Epithelial cell of proximal tubule (primary cell): ENCODE measurements around the gene MPIG6B. TPM values are rescaled to one million over a fixed set of nuclear protein-coding genes. Genes with fewer than 3 reads are reported as not detected.
A peak's percentile ranks its signal among the peaks of the same experiment; 100 is the strongest.

Experiments
- DNase-seq: peaks from one replicate; pipeline ENCODE4 v3.0.0-alpha.2; 2011; ENCODE audit warnings: low read depth
- H3K4me3 ChIP-seq: 2 replicates; pipeline ENCODE4 v1.5.1; 2011; ENCODE audit warnings: low read depth, mild to moderate bottlenecking, low read length
- total RNA-seq: library from RNA; depleted of rRNA; stranded (reverse); fragments of >200 nt; gene quantifications from 2 replicates; pipeline ENCODE4 v1.2.3, GENCODE V29; 2015
- TF ChIP-seq, protein P1 (sequence below): conservative IDR thresholded peaks from 2 replicates; pipeline ENCODE4 v1.5.1; 2012; ENCODE audit warnings: low read depth, mild to moderate bottlenecking, low read length

Gene MPIG6B
- not detected in 2 replicates for total RNA-seq

DNA sequence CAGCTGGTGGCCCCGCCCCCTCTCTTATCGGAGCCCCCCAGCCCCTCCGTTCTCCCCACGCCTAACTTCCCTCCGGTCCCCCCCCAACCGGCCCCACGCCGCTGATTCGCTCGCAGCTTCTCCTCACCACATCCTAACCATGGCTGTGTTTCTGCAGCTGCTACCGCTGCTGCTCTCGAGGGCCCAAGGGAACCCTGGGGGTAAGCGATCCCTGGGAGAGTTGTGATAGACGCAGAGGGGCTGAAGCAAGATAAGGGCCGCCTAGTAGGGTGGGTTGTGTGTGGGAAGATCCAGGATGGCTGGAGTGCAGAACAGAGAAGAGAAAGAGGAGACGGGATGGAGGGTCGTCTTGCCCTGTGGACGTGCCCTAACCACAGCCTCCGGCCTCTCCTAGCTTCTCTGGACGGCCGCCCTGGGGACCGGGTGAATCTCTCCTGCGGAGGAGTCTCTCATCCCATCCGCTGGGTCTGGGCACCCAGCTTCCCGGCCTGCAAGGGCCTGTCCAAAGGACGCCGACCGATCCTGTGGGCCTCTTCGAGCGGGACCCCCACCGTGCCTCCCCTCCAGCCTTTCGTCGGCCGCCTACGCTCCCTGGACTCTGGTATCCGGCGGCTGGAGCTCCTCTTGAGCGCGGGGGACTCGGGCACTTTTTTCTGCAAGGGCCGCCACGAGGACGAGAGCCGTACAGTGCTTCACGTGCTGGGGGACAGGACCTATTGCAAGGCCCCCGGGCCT, at the start of gene MPIG6B:
TSS of gene MPIG6B (plus strand) at position 129 of the 735 bp plus-strand sequence. CDS start at position 140, 11 bp downstream.
- TF ChIP-seq, protein P1, sequence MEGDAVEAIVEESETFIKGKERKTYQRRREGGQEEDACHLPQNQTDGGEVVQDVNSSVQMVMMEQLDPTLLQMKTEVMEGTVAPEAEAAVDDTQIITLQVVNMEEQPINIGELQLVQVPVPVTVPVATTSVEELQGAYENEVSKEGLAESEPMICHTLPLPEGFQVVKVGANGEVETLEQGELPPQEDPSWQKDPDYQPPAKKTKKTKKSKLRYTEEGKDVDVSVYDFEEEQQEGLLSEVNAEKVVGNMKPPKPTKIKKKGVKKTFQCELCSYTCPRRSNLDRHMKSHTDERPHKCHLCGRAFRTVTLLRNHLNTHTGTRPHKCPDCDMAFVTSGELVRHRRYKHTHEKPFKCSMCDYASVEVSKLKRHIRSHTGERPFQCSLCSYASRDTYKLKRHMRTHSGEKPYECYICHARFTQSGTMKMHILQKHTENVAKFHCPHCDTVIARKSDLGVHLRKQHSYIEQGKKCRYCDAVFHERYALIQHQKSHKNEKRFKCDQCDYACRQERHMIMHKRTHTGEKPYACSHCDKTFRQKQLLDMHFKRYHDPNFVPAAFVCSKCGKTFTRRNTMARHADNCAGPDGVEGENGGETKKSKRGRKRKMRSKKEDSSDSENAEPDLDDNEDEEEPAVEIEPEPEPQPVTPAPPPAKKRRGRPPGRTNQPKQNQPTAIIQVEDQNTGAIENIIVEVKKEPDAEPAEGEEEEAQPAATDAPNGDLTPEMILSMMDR = no peak
- no peak for DNase-seq
- no peak within 1 kb of the TSS for H3K4me3 ChIP-seq

GRCh38 chr6:31676322-31676903, 46.8 kb upstream of the MPIG6B start:
- DNase-seq = no peak
- TF ChIP-seq, protein P1 = no peak
- no peak overlapping the region for H3K4me3 ChIP-seq

- no peak for DNase-seq
- no peak overlapping the region for H3K4me3 ChIP-seq
- TF ChIP-seq, protein P1 = no peak
These were observed 46.3 kb upstream of the MPIG6B start for GRCh38 chr6:31676904-31677303.

GRCh38 chr6:31677955-31678354, 45.2 kb upstream of the MPIG6B start:
- no peak overlapping the region for H3K4me3 ChIP-seq
- TF ChIP-seq, protein P1 = no peak
- no peak for DNase-seq

DNA sequence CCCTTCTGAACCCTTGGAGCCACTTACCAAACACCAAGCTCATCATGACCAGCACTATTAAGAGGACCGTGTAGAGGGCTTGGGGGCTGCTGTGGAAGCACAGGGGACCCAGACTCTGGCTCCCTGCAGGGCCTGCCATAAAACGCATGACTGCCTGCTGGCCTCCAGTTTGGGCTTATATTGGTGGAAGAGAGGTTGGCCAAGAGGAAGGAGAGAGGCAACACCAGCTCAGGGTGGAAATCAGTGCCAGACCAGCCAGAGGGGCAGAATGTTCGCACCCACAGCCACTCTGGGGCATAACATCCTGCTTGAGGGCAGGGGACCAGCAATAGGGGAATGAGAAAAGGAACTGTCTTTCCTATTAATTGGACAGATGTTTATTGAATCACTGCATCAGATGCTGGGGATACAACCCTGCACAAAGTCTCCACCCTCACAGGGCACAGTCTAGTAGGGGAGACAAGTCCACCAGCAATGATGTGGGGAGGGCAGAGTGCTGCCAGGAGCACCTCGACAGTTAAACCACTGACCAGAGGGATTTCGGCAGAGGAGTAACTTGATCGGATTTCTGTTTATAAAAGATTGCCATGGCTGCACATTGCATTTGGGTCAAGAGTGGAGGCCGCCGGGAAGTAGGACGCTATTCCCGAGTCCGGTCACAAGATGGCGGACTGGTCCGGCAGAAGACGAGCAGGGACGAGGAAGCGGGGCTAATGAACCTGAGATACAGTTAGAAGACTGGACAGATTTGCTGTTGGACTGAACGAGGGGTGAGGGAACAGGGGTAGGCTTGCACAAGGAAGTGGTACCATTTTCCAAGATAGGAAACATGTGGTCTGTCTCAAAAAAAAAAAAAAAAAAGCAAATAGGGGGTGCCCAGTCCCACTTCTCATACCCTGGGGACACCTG, 42.7 kb upstream of the MPIG6B start, which contains the start of gene LY6G5C:
TSS of gene LY6G5C (minus strand) at position 842 of the 909 bp plus-strand sequence. CDS start at position 148, 694 bp downstream.
- peak; percentile 66 for DNase-seq
- TF ChIP-seq, protein P1 = peak; percentile 59
- peak within 1 kb of the TSS; percentile 54 for H3K4me3 ChIP-seq

- H3K4me3 ChIP-seq = peak overlapping the region; percentile 54
- TF ChIP-seq, protein P1 = no peak
- no peak for DNase-seq
These were observed 42.0 kb upstream of the MPIG6B start for GRCh38 chr6:31681135-31681671.
